GM15510 (cell line): ENCODE results near the gene CCDC8.

Source experiments
- POLR2A ChIP-seq: IDR thresholded peaks from 3 replicates; pipeline ENCODE4 v1.6.1; 2011; ENCODE audit warnings: borderline replicate concordance; ENCODE audit not compliant: insufficient read length; ENCODE audit errors: extremely low read depth

The CCDC8 gene

DNA sequence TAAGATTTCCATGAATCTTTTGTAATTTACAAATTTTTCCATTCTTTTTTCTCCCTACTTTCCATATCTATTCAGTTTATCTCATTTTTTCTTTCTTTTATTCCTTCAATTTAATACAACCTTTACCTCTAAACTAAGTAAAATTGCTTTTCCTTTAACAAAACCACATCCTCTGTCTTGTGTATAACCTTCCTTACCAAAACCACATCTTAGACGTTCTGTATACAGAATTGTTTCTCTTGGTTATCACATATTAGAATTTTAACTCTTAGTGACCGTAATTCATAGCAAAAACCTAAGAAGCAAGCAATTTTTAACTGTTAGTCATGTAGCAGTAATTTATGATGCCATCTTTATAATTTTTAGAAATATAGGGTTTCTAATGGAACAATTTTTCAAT, 51.4 kb downstream of the CCDC8 start:
- TF ChIP-seq POLR2A: no peak
